Measurements from ENCODE around the gene SLC6A6. TPM values are rescaled to one million over a fixed set of nuclear protein-coding genes. Genes with fewer than 3 reads are reported as not detected.

The SLC6A6 gene
- total and polyA plus RNA-seq, 2 experiments from 2014 or later, result 4.6 to 10.6 TPM

GRCh38 chr3:14374444-14374883 lies 27.9 kb upstream of the SLC6A6 start:
- Histone ChIP-seq H3K9ac (no peak overlapping the region), H3K27me3 (replicated peaks; ENCODE audit: insufficient read depth) (no peaks in the 10 kb centered on the region), H3K79me2 (ENCODE audit: insufficient read depth) (no peaks in the 10 kb centered on the region), H3K9me3 (ENCODE audit: low read depth) (no peaks in the 10 kb centered on the region), H3F3A (ENCODE audit: insufficient read depth) (no peaks in the 10 kb centered on the region), H3K4me3 (no peak overlapping the region), H3K27ac (no peak overlapping the region), H3K4me1 (ENCODE audit: insufficient read depth) (peaks cover 10% of the 10 kb centered on the region), H3K4me2 (ENCODE audit: unreplicated experiment) (no peak overlapping the region), H2AFZ (no peak overlapping the region), H3K9me2 (ENCODE audit: insufficient read depth) (no peaks in the 10 kb centered on the region), H3K36me3 (ENCODE audit: low read depth) (no peaks in the 10 kb centered on the region), H4K20me1 (ENCODE audit: insufficient read depth) (no peaks in the 10 kb centered on the region)
- TF ChIP-seq EZH2 (IDR thresholded peaks at IDR 0.05; ENCODE audit: insufficient read depth, poor library complexity, severe bottlenecking), result no peak
- no peak for TF ChIP-seq EZH2phosphoT487 (IDR thresholded peaks at IDR 0.05; ENCODE audit: insufficient read depth, low read depth)
- 82 to 87% methylated on average over 8 of the region's 8 CpGs for WGBS, 2 experiments (ENCODE audit: low coverage in 1 of 2, low lambda C conversion rate in 2 of 2, missing lambda C conversion rate in 2 of 2)
- in situ Hi-C loops (cut with MboI), result no loop called here
- no peak for DNase-seq

- H3F3A ChIP-seq (ENCODE audit: insufficient read depth), result no peaks in the 10 kb centered on the region
- H3K4me2 ChIP-seq (ENCODE audit: unreplicated experiment), result no peak overlapping the region
- in situ Hi-C loops (cut with MboI), result no loop called here
Observed at GRCh38 chr3:14375192-14375591, 27.2 kb upstream of the SLC6A6 start.

GRCh38 chr3:14376348-14377043 lies 25.9 kb upstream of the SLC6A6 start:
- TF ChIP-seq EZH2 (IDR thresholded peaks at IDR 0.05; ENCODE audit: insufficient read depth, poor library complexity, severe bottlenecking) (no peak), EZH2phosphoT487 (IDR thresholded peaks at IDR 0.05; ENCODE audit: insufficient read depth, low read depth) (no peak)
- in situ Hi-C loops (cut with MboI), result no loop called here
- no peaks in the 10 kb centered on the region for H3K36me3 ChIP-seq (ENCODE audit: low read depth)

More at GRCh38 chr3:14375192-14375591, 27.2 kb upstream of the SLC6A6 start:
- Histone ChIP-seq H3K4me3 (no peak overlapping the region), H3K9me3 (ENCODE audit: low read depth) (no peaks in the 10 kb centered on the region), H3K79me2 (ENCODE audit: insufficient read depth) (no peaks in the 10 kb centered on the region), H3K9ac (no peak overlapping the region), H2AFZ (no peak overlapping the region), H3K4me1 (ENCODE audit: insufficient read depth) (peaks cover 10% of the 10 kb centered on the region), H3K27me3 (replicated peaks; ENCODE audit: insufficient read depth) (no peaks in the 10 kb centered on the region), H3K27ac (no peak overlapping the region), H3K9me2 (ENCODE audit: insufficient read depth) (no peaks in the 10 kb centered on the region), H4K20me1 (ENCODE audit: insufficient read depth) (no peaks in the 10 kb centered on the region), H3K36me3 (ENCODE audit: low read depth) (no peaks in the 10 kb centered on the region)
- DNase-seq, result no peak
- WGBS, 2 experiments (ENCODE audit: low coverage in 1 of 2, low lambda C conversion rate in 2 of 2, missing lambda C conversion rate in 2 of 2), result 61 to 72% methylated on average over 4 of the region's 4 CpGs
- TF ChIP-seq EZH2phosphoT487 (IDR thresholded peaks at IDR 0.05; ENCODE audit: insufficient read depth, low read depth), result no peak
- no peak for TF ChIP-seq EZH2 (IDR thresholded peaks at IDR 0.05; ENCODE audit: insufficient read depth, poor library complexity, severe bottlenecking)

GRCh38 chr3:14377044-14377837 lies 25.2 kb upstream of the SLC6A6 start:
- Histone ChIP-seq H3K9me3 (ENCODE audit: low read depth) (no peaks in the 10 kb centered on the region), H3K79me2 (ENCODE audit: insufficient read depth) (no peaks in the 10 kb centered on the region), H3K27me3 (replicated peaks; ENCODE audit: insufficient read depth) (no peaks in the 10 kb centered on the region), H3F3A (ENCODE audit: insufficient read depth) (no peaks in the 10 kb centered on the region), H3K9me2 (ENCODE audit: insufficient read depth) (no peaks in the 10 kb centered on the region), H2AFZ (no peak overlapping the region), H4K20me1 (ENCODE audit: insufficient read depth) (no peaks in the 10 kb centered on the region), H3K4me1 (ENCODE audit: insufficient read depth) (peaks cover 2% of the 10 kb centered on the region), H3K36me3 (ENCODE audit: low read depth) (no peaks in the 10 kb centered on the region), H3K27ac (no peak overlapping the region), H3K9ac (no peak overlapping the region), H3K4me2 (ENCODE audit: unreplicated experiment) (no peak overlapping the region), H3K4me3 (no peak overlapping the region)
- TF ChIP-seq EZH2phosphoT487 (IDR thresholded peaks at IDR 0.05; ENCODE audit: insufficient read depth, low read depth), result no peak
- no peak for TF ChIP-seq EZH2 (IDR thresholded peaks at IDR 0.05; ENCODE audit: insufficient read depth, poor library complexity, severe bottlenecking)
- no peak for DNase-seq
- 92 to 96% methylated on average over 6 of the region's 6 CpGs for whole genome bisulfite sequencing, 2 experiments (ENCODE audit: low coverage in 1 of 2, low lambda C conversion rate in 2 of 2, missing lambda C conversion rate in 2 of 2)
- in situ Hi-C loops (cut with MboI), result no loop called here

More at GRCh38 chr3:14376348-14377043, 25.9 kb upstream of the SLC6A6 start:
- Histone ChIP-seq H3K9ac (no peak overlapping the region), H3K27ac (no peak overlapping the region), H2AFZ (no peak overlapping the region), H3K4me3 (no peak overlapping the region), H3K4me2 (ENCODE audit: unreplicated experiment) (no peak overlapping the region), H3K4me1 (ENCODE audit: insufficient read depth) (peaks cover 9% of the 10 kb centered on the region), H3K9me3 (ENCODE audit: low read depth) (no peaks in the 10 kb centered on the region), H3K27me3 (replicated peaks; ENCODE audit: insufficient read depth) (no peaks in the 10 kb centered on the region), H3K9me2 (ENCODE audit: insufficient read depth) (no peaks in the 10 kb centered on the region), H3K79me2 (ENCODE audit: insufficient read depth) (no peaks in the 10 kb centered on the region), H3F3A (ENCODE audit: insufficient read depth) (no peaks in the 10 kb centered on the region), H4K20me1 (ENCODE audit: insufficient read depth) (no peaks in the 10 kb centered on the region)
- no peak for DNase-seq
- 74 to 78% methylated on average over 9 of the region's 9 CpGs for WGBS, 2 experiments (ENCODE audit: low coverage in 1 of 2, low lambda C conversion rate in 2 of 2, missing lambda C conversion rate in 2 of 2)
